Panc1 (cell line): ENCODE results near the gene SEMA3D. TPM values are rescaled to one million over a fixed set of nuclear protein-coding genes. Genes with fewer than 3 reads are reported as not detected.

Source experiments
- ATAC-seq: fragments of 200-7000 bp; cut with Tn5 transposase; 2 replicates; pipeline ENCODE4 v1.9.1; 2020; ENCODE audit warnings: mild to moderate bottlenecking, moderate library complexity
- BruUV-seq: library from RNA; stranded (reverse); fragments of 400-500 nt; replicated peaks from 2 replicates; lab custom pipeline; 2021; lab: Mats Ljungman, UMichigan
- CTCF ChIA-PET: fragments of 300-600 bp; sonication (Branson Sonifier 250); formaldehyde crosslinking; loops from one replicate; lab custom pipeline; 2022; ENCODE audit warnings: antibody characterized with exemption; lab: Charles Lee
- POLR2A ChIA-PET: fragments of 300-600 bp; sonication (Branson Sonifier 250); formaldehyde crosslinking; loops from one replicate; lab custom pipeline; 2022; ENCODE audit warnings: antibody characterized with exemption; lab: Charles Lee
- DNase-seq: peaks from one replicate; pipeline ENCODE4 v3.0.0-alpha.2; 2010; ENCODE audit warnings: low read depth, low spot score
- H3K27ac ChIP-seq: 2 replicates; pipeline ENCODE4 v1.5.1; 2011; ENCODE audit warnings: mild to moderate bottlenecking, low read length, inconsistent platforms
- H3K27me3 ChIP-seq: fragments of 200-500 bp; sonication (Bioruptor generic); 2 replicates; pipeline ENCODE4 v1.6.0; 2014; ENCODE audit warnings: low read length, inconsistent platforms; ENCODE audit not compliant: control insufficient read depth, insufficient read depth
- H3K36me3 ChIP-seq: fragments of 200-500 bp; sonication (Bioruptor generic); 2 replicates; pipeline ENCODE4 v1.5.1; 2014; ENCODE audit warnings: inconsistent platforms, mild to moderate bottlenecking, low read length, moderate library complexity; ENCODE audit not compliant: control insufficient read depth, insufficient read depth
- H3K4me1 ChIP-seq: 2 replicates; pipeline ENCODE4 v1.5.1; 2011; ENCODE audit warnings: inconsistent platforms, mild to moderate bottlenecking, low read length, moderate library complexity; ENCODE audit not compliant: control insufficient read depth, insufficient read depth
- H3K4me3 ChIP-seq, 2 experiments: 2 replicates each; pipeline ENCODE4 v1.5.1; 2011 to 2012; ENCODE audit warnings: low read depth in 2 of 2, low read length in 2 of 2, mild to moderate bottlenecking in 2 of 2, inconsistent platforms in 1 of 2, moderate library complexity in 1 of 2
- H3K9me3 ChIP-seq: fragments of 200-500 bp; sonication (Bioruptor generic); 2 replicates; pipeline ENCODE4 v1.5.1; 2014; ENCODE audit warnings: low read depth, mild to moderate bottlenecking, inconsistent platforms, low read length, moderate library complexity; ENCODE audit not compliant: control insufficient read depth, insufficient read depth
- POLR2AphosphoS5 ChIP-seq: IDR thresholded peaks from 2 replicates; pipeline ENCODE4 v1.6.1; 2012; ENCODE audit warnings: mild to moderate bottlenecking, low read depth, low read length, moderate library complexity
- SIN3A ChIP-seq: IDR thresholded peaks from 2 replicates; pipeline ENCODE4 v1.6.1; 2012; ENCODE audit warnings: low read depth, mild to moderate bottlenecking, low read length, moderate library complexity, borderline replicate concordance; ENCODE audit not compliant: insufficient read depth
- TCF7L2 ChIP-seq: IDR thresholded peaks from 2 replicates; pipeline ENCODE4 v1.6.1; 2011; ENCODE audit warnings: mild to moderate bottlenecking, low read depth, low read length, inconsistent platforms
- in situ Hi-C: cut with HindIII; loops from 2 replicates; pipeline ENCODE4 v1.10.0; 2016; ENCODE audit warnings: low sequenced_read_pairs, low pct_unique_long_range_greater_than_20kb
- intact Hi-C: fragments of 100-400 bp; cut with micrococcal nuclease; formaldehyde crosslinking; loops from one replicate; pipeline ENCODE4 v1.10.0; 2022; ENCODE audit not compliant: unreplicated experiment
- total RNA-seq: library from RNA; stranded (reverse); gene quantifications from one replicate; pipeline ENCODE4 v1.2.1, GENCODE V29; 2021; ENCODE audit not compliant: unreplicated experiment
- TF ChIP-seq, protein P1 (sequence below): fragments of 450-650 bp; IDR thresholded peaks from 2 replicates; pipeline ENCODE4 v1.5.1; 2017; ENCODE audit warnings: mild to moderate bottlenecking
- TF ChIP-seq, protein P2 (sequence below), 2 experiments: IDR thresholded peaks; 2 replicates each; pipeline ENCODE4 v1.6.1; 2011 to 2012; ENCODE audit warnings: low read depth in 2 of 2, control low read depth in 1 of 2, low read length in 1 of 2, mild to moderate bottlenecking in 1 of 2, moderate library complexity in 1 of 2; ENCODE audit not compliant: insufficient read depth in 1 of 2

Gene SEMA3D
- total RNA-seq, 1 experiment from 2014 or later, result 11.5 TPM

DNA sequence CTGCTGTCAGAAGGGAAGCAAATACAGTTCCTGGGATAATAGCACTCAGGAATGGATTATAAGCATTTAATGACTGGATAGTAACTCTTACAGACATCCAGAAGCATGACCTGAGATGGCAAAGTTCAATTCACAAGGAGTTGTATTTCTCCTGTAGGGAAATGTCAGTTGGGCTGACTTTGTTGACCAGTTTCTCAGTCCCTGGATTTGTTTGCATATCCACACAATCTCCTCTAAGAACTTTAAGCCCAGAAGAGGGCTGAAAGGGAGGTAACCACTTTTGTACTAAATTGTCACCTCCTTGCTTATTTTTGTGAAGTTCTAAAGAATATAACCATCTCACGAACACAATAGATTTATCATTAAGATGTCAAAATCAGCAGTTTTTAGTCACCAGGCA is 140.3 kb downstream of the SEMA3D start:
- H3K36me3 ChIP-seq, result no peaks in the 10 kb centered on the region
- H3K27ac ChIP-seq, result no peak overlapping the region
- no peak for ATAC-seq
- DNase-seq, result no peak
- ChIA-PET CTCF (no interaction called here), POLR2A (no interaction called here)
- in situ Hi-C loops (no loop called here), intact Hi-C loops (loop anchor here (10.0 kb wide), 1 partner anchor 418 kb away; no protein-coding TSS in a partner anchor)
- no peak overlapping the region for H3K4me3 ChIP-seq
- no peaks in the 10 kb centered on the region for H3K4me1 ChIP-seq
- no peaks in the 10 kb centered on the region for H3K9me3 ChIP-seq
- H3K27me3 ChIP-seq, result no peaks in the 10 kb centered on the region
- TF ChIP-seq SIN3A (no peak), TCF7L2 (no peak), POLR2AphosphoS5 (no peak)
- TF ChIP-seq, protein P1, sequence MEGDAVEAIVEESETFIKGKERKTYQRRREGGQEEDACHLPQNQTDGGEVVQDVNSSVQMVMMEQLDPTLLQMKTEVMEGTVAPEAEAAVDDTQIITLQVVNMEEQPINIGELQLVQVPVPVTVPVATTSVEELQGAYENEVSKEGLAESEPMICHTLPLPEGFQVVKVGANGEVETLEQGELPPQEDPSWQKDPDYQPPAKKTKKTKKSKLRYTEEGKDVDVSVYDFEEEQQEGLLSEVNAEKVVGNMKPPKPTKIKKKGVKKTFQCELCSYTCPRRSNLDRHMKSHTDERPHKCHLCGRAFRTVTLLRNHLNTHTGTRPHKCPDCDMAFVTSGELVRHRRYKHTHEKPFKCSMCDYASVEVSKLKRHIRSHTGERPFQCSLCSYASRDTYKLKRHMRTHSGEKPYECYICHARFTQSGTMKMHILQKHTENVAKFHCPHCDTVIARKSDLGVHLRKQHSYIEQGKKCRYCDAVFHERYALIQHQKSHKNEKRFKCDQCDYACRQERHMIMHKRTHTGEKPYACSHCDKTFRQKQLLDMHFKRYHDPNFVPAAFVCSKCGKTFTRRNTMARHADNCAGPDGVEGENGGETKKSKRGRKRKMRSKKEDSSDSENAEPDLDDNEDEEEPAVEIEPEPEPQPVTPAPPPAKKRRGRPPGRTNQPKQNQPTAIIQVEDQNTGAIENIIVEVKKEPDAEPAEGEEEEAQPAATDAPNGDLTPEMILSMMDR, result no peak
- TF ChIP-seq, protein P2, sequence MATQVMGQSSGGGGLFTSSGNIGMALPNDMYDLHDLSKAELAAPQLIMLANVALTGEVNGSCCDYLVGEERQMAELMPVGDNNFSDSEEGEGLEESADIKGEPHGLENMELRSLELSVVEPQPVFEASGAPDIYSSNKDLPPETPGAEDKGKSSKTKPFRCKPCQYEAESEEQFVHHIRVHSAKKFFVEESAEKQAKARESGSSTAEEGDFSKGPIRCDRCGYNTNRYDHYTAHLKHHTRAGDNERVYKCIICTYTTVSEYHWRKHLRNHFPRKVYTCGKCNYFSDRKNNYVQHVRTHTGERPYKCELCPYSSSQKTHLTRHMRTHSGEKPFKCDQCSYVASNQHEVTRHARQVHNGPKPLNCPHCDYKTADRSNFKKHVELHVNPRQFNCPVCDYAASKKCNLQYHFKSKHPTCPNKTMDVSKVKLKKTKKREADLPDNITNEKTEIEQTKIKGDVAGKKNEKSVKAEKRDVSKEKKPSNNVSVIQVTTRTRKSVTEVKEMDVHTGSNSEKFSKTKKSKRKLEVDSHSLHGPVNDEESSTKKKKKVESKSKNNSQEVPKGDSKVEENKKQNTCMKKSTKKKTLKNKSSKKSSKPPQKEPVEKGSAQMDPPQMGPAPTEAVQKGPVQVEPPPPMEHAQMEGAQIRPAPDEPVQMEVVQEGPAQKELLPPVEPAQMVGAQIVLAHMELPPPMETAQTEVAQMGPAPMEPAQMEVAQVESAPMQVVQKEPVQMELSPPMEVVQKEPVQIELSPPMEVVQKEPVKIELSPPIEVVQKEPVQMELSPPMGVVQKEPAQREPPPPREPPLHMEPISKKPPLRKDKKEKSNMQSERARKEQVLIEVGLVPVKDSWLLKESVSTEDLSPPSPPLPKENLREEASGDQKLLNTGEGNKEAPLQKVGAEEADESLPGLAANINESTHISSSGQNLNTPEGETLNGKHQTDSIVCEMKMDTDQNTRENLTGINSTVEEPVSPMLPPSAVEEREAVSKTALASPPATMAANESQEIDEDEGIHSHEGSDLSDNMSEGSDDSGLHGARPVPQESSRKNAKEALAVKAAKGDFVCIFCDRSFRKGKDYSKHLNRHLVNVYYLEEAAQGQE (IDR thresholded peaks at IDR 0.05; ENCODE audit: insufficient read depth in 1 of 2, low read depth in 2 of 2, low read length in 1 of 2), result no peak
- no TSS peak for BruUV-seq

DNA sequence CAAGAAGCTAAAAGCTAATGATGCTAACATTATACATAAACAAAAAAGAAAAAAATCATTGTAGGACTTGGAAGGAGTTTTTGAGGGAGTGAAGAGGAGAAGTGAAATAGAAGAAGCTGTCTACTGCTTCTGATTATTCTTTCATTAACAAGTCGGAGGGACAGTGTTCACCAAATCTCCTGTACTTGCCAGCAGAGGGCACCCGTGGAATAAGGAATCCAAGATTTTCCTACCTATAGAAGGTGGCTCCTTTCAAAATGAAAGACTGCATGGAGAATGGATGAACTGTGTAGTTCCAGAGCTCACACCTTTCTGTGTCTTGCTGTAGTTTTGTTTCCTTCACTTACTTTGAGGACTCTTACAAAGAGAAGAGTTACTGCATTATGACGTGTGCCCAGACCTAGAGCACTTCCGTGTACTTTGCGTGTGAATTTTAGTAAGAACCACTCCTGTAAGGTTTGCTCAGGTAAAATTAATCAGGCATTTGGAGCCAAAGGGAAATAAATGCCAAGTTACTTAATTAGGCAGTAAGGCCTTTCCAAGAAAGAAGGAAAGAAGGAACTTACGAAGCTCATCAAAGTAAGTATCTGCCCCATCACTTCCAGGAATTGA is 145.1 kb downstream of the SEMA3D start:
- in situ Hi-C loops, result no loop called here
- no peaks in the 10 kb centered on the region for H3K4me1 ChIP-seq
- DNase-seq (peak; percentile 67), ATAC-seq (peak; percentile 93)
- intact Hi-C loops, result loop anchor here (2.0 to 10.0 kb wide), 5 partner anchors 146 to 791 kb away; partner anchors contain the start of gene SEMA3D
- CTCF ChIA-PET, result interaction anchor here (0.5 to 3.0 kb wide), 5 partner anchors 88 to 795 kb away, joined by 3 to 10 read pairs (median 4); no protein-coding TSS in a partner anchor
- H3K27ac ChIP-seq, result no peak overlapping the region
- no peaks in the 10 kb centered on the region for H3K27me3 ChIP-seq
- BruUV-seq, result no TSS peak
- TF ChIP-seq, protein P1, result peak; percentile 77
- TF ChIP-seq, protein P2 (IDR thresholded peaks at IDR 0.05; ENCODE audit: insufficient read depth in 1 of 2, low read depth in 2 of 2, low read length in 1 of 2), result no peak
- H3K36me3 ChIP-seq, result no peaks in the 10 kb centered on the region
- no peak overlapping the region; a peak in 1 of 4 replicates for H3K4me3 ChIP-seq
- POLR2A ChIA-PET, result no interaction called here
- H3K9me3 ChIP-seq, result no peaks in the 10 kb centered on the region
